Parathyroid adenoma (tissue), 2 donors: ENCODE results near the gene FCF1.
A peak's percentile ranks its signal among the peaks of the same experiment; 100 is the strongest.

Experiments
- H2AFZ ChIP-seq: fragments of 300-600 bp; sonication (generic); one replicate; pipeline ENCODE4 v1.7.0; 2017; ENCODE audit warnings: antibody characterized with exemption, mild to moderate bottlenecking
- H3K27ac ChIP-seq: fragments of 300-600 bp; sonication (generic); one replicate; pipeline ENCODE4 v1.7.0; 2017
- H3K27me3 ChIP-seq: fragments of 300-600 bp; sonication (generic); one replicate; pipeline ENCODE4 v1.7.0; 2017; ENCODE audit warnings: low read length; ENCODE audit not compliant: control insufficient read depth, insufficient read depth
- H3K36me3 ChIP-seq: fragments of 300-600 bp; sonication (generic); one replicate; pipeline ENCODE4 v1.7.0; 2017; ENCODE audit warnings: low read length; ENCODE audit not compliant: control insufficient read depth, insufficient read depth
- H3K4me1 ChIP-seq: fragments of 300-600 bp; sonication (generic); one replicate; pipeline ENCODE4 v1.7.0; 2017; ENCODE audit warnings: control low read depth
- H3K4me2 ChIP-seq: fragments of 300-600 bp; sonication (generic); one replicate; pipeline ENCODE4 v1.7.0; 2017; ENCODE audit warnings: low read length
- H3K4me3 ChIP-seq: fragments of 300-600 bp; sonication (generic); one replicate; pipeline ENCODE4 v1.7.0; 2017; ENCODE audit warnings: low read depth, low read length
- H3K79me2 ChIP-seq: fragments of 300-600 bp; sonication (generic); one replicate; pipeline ENCODE4 v1.7.0; 2017; ENCODE audit warnings: control low read depth
- H3K9ac ChIP-seq: fragments of 300-600 bp; sonication (generic); one replicate; pipeline ENCODE4 v1.7.0; 2017; ENCODE audit warnings: mild to moderate bottlenecking
- H3K9me3 ChIP-seq: fragments of 300-600 bp; sonication (generic); one replicate; pipeline ENCODE4 v1.7.0; 2017; ENCODE audit warnings: low read length; ENCODE audit not compliant: control insufficient read depth
- CTCF ChIP-seq: fragments of 300-600 bp; sonication (generic); IDR thresholded peaks from one replicate; pipeline ENCODE4 v1.7.0; 2017; ENCODE audit warnings: antibody characterized with exemption, mild to moderate bottlenecking
- donor health status: primary hyperparathyroidism.

Gene FCF1

GRCh38 chr14:74765721-74766120 lies 52.8 kb downstream of the FCF1 start:
- H3K9me3 ChIP-seq: no peaks in the 10 kb centered on the region
- H3K9ac ChIP-seq: no peak overlapping the region
- H3K4me1 ChIP-seq: peaks cover 14% of the 10 kb centered on the region
- H3K27me3 ChIP-seq: no peaks in the 10 kb centered on the region
- TF ChIP-seq CTCF: no peak
- no peak overlapping the region for H3K4me3 ChIP-seq
- peaks cover 29% of the 10 kb centered on the region for H3K79me2 ChIP-seq
- no peaks in the 10 kb centered on the region for H3K36me3 ChIP-seq
- no peak overlapping the region for H2AFZ ChIP-seq
- peak overlapping the region; percentile 1 for H3K4me2 ChIP-seq
- no peak overlapping the region for H3K27ac ChIP-seq

GRCh38 chr14:74771399-74771798 lies 58.5 kb downstream of the FCF1 start:
- H3K36me3 ChIP-seq: no peaks in the 10 kb centered on the region
- no peaks in the 10 kb centered on the region for H3K27me3 ChIP-seq
- no peak overlapping the region for H3K4me2 ChIP-seq
- H3K9me3 ChIP-seq: no peaks in the 10 kb centered on the region
- H3K27ac ChIP-seq: no peak overlapping the region
- H2AFZ ChIP-seq: no peak overlapping the region
- H3K79me2 ChIP-seq: peaks cover 31% of the 10 kb centered on the region
- no peaks in the 10 kb centered on the region for H3K4me1 ChIP-seq
- no peak overlapping the region for H3K9ac ChIP-seq
- no peak overlapping the region for H3K4me3 ChIP-seq
- no peak for TF ChIP-seq CTCF

GRCh38 chr14:74784634-74785033 lies 71.7 kb downstream of the FCF1 start:
- H3K4me1 ChIP-seq: no peaks in the 10 kb centered on the region
- no peak overlapping the region for H3K4me2 ChIP-seq
- H3K79me2 ChIP-seq: peaks cover 23% of the 10 kb centered on the region
- no peak overlapping the region for H2AFZ ChIP-seq
- no peak overlapping the region for H3K27ac ChIP-seq
- H3K9ac ChIP-seq: no peak overlapping the region
- no peaks in the 10 kb centered on the region for H3K9me3 ChIP-seq
- H3K4me3 ChIP-seq: no peak overlapping the region
- H3K27me3 ChIP-seq: no peaks in the 10 kb centered on the region
- TF ChIP-seq CTCF: no peak
- H3K36me3 ChIP-seq: no peaks in the 10 kb centered on the region

GRCh38 chr14:74785056-74785613 lies 72.2 kb downstream of the FCF1 start:
- no peaks in the 10 kb centered on the region for H3K27me3 ChIP-seq
- H3K4me2 ChIP-seq: no peak overlapping the region
- no peaks in the 10 kb centered on the region for H3K9me3 ChIP-seq
- H3K27ac ChIP-seq: no peak overlapping the region
- TF ChIP-seq CTCF: no peak
- H3K4me1 ChIP-seq: no peaks in the 10 kb centered on the region
- H2AFZ ChIP-seq: no peak overlapping the region
- no peak overlapping the region for H3K4me3 ChIP-seq
- peaks cover 23% of the 10 kb centered on the region for H3K79me2 ChIP-seq
- no peak overlapping the region for H3K9ac ChIP-seq
- no peaks in the 10 kb centered on the region for H3K36me3 ChIP-seq

GRCh38 chr14:74786796-74787315 lies 73.9 kb downstream of the FCF1 start:
- H3K4me1 ChIP-seq: no peaks in the 10 kb centered on the region
- no peaks in the 10 kb centered on the region for H3K9me3 ChIP-seq
- no peaks in the 10 kb centered on the region for H3K27me3 ChIP-seq
- no peak overlapping the region for H3K27ac ChIP-seq
- H3K36me3 ChIP-seq: no peaks in the 10 kb centered on the region
- no peak overlapping the region for H3K9ac ChIP-seq
- no peak overlapping the region for H3K4me2 ChIP-seq
- peaks cover 29% of the 10 kb centered on the region for H3K79me2 ChIP-seq
- no peak overlapping the region for H3K4me3 ChIP-seq
- no peak overlapping the region for H2AFZ ChIP-seq
- TF ChIP-seq CTCF: no peak
